ENCODE measurements around the gene NCMAP. TPM values are rescaled to one million over a fixed set of nuclear protein-coding genes. Genes with fewer than 3 reads are reported as not detected.

NCMAP gene
- polyA plus RNA-seq, result not detected in 2 replicates
- polyA minus RNA-seq, result not detected in 2 replicates

GRCh38 chr1:24555591-24556413 lies at the start of gene NCMAP:
Gene NCMAP, plus strand, starts transcription at chr1:24556087. Its CDS starts 39,344 bp downstream, at chr1:24595431.
- Histone ChIP-seq H3K27ac (ENCODE audit: low read length) (no peak within 1 kb of the TSS), H3K27me3 (ENCODE audit: insufficient read depth, low read depth, low read length) (peaks cover 27% of the 10 kb centered on the region), H3K79me2 (replicated peaks; ENCODE audit: insufficient read depth, low read length) (no peaks in the 10 kb centered on the region), H2AFZ (ENCODE audit: low read depth, low read length) (no peak within 1 kb of the TSS), H3K9me2 (ENCODE audit: insufficient read depth, low read length) (no peaks in the 10 kb centered on the region), H4K20me1 (ENCODE audit: insufficient read depth) (no peaks in the 10 kb centered on the region), H3K4me3 (ENCODE audit: low read length) (peak within 1 kb of the TSS; percentile 10), H3K9ac (ENCODE audit: low read length) (no peak within 1 kb of the TSS), H3K36me3 (ENCODE audit: insufficient read depth, low read length) (no peaks in the 10 kb centered on the region), H3F3A (ENCODE audit: insufficient read depth, low read length, poor library complexity, severe bottlenecking) (no peaks in the 10 kb centered on the region), H3K4me2 (ENCODE audit: low read length) (no peak within 1 kb of the TSS), H3K9me3 (ENCODE audit: low read length) (no peaks in the 10 kb centered on the region)
- TF ChIP-seq EZH2 (IDR thresholded peaks at IDR 0.05; ENCODE audit: borderline replicate concordance, insufficient read depth, low read length, poor library complexity, severe bottlenecking) (no peak), RAD21 (conservative IDR thresholded peaks at IDR 0.05) (no peak), POLR2AphosphoS5 (IDR thresholded peaks at IDR 0.05) (no peak)
- TF ChIP-seq, protein P1, sequence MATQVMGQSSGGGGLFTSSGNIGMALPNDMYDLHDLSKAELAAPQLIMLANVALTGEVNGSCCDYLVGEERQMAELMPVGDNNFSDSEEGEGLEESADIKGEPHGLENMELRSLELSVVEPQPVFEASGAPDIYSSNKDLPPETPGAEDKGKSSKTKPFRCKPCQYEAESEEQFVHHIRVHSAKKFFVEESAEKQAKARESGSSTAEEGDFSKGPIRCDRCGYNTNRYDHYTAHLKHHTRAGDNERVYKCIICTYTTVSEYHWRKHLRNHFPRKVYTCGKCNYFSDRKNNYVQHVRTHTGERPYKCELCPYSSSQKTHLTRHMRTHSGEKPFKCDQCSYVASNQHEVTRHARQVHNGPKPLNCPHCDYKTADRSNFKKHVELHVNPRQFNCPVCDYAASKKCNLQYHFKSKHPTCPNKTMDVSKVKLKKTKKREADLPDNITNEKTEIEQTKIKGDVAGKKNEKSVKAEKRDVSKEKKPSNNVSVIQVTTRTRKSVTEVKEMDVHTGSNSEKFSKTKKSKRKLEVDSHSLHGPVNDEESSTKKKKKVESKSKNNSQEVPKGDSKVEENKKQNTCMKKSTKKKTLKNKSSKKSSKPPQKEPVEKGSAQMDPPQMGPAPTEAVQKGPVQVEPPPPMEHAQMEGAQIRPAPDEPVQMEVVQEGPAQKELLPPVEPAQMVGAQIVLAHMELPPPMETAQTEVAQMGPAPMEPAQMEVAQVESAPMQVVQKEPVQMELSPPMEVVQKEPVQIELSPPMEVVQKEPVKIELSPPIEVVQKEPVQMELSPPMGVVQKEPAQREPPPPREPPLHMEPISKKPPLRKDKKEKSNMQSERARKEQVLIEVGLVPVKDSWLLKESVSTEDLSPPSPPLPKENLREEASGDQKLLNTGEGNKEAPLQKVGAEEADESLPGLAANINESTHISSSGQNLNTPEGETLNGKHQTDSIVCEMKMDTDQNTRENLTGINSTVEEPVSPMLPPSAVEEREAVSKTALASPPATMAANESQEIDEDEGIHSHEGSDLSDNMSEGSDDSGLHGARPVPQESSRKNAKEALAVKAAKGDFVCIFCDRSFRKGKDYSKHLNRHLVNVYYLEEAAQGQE (IDR thresholded peaks at IDR 0.05; ENCODE audit: borderline replicate concordance), result peak; percentile 32

DNA sequence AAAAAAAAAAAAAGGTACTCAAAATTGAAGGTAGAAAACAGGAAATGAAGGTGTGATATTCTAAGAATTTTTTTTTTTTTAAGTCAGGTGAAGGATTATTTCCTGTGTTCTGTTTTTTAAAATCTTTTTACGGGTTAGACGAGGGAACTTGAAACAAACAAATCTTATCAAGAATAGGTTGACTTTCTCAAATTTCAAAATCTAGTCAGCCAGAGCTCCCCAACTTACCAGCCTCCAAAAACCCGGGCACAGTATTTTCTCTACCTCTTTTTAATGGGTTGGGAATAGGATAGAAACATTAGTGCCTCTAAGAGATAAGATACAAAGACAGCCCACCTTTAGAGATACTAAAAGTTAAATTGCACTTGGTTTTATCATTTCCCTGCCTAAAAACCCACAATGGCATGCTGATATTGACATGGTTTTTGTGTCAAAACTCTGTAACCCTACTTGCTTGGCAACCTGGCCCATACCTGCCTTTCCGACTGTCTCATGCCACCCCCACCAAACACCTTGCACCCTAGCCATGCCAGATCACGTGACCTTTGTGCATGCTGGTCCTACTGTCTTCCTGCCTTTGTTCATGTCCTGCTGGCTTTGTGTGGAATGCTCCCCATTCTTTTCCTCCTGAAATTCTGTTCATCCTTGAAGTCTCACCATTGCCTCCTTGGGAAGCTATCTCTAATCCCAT lies 49.1 kb upstream of the NCMAP start:
- no peaks in the 10 kb centered on the region for H4K20me1 ChIP-seq (ENCODE audit: insufficient read depth)
- no peak overlapping the region for H3K4me3 ChIP-seq (ENCODE audit: low read length)
- H3K27ac ChIP-seq (ENCODE audit: low read length), result no peak overlapping the region
- no peaks in the 10 kb centered on the region for H3K9me2 ChIP-seq (ENCODE audit: insufficient read depth, low read length)
- no peak overlapping the region for H3K4me2 ChIP-seq (ENCODE audit: low read length)
- peaks cover 10% of the 10 kb centered on the region for H3K27me3 ChIP-seq (ENCODE audit: insufficient read depth, low read depth, low read length)
- no peaks in the 10 kb centered on the region for H3F3A ChIP-seq (ENCODE audit: insufficient read depth, low read length, poor library complexity, severe bottlenecking)
- no peak overlapping the region for H2AFZ ChIP-seq (ENCODE audit: low read depth, low read length)
- no peaks in the 10 kb centered on the region for H3K79me2 ChIP-seq (replicated peaks; ENCODE audit: insufficient read depth, low read length)
- no peaks in the 10 kb centered on the region for H3K36me3 ChIP-seq (ENCODE audit: insufficient read depth, low read length)
- H3K9me3 ChIP-seq (ENCODE audit: low read length), result no peaks in the 10 kb centered on the region
- H3K9ac ChIP-seq (ENCODE audit: low read length), result no peak overlapping the region
- TF ChIP-seq POLR2AphosphoS5 (IDR thresholded peaks at IDR 0.05) (no peak), EP300 (conservative IDR thresholded peaks at IDR 0.05; ENCODE audit: poor library complexity, severe bottlenecking) (no peak), RAD21 (conservative IDR thresholded peaks at IDR 0.05) (no peak), EZH2 (IDR thresholded peaks at IDR 0.05; ENCODE audit: borderline replicate concordance, insufficient read depth, low read length, poor library complexity, severe bottlenecking) (no peak)

- Histone ChIP-seq H3K9ac (ENCODE audit: low read length) (no peak overlapping the region), H3K79me2 (replicated peaks; ENCODE audit: insufficient read depth, low read length) (no peaks in the 10 kb centered on the region), H3K27me3 (ENCODE audit: insufficient read depth, low read depth, low read length) (peaks cover 10% of the 10 kb centered on the region)
These were observed 48.5 kb upstream of the NCMAP start for GRCh38 chr1:24507405-24507804.

More at GRCh38 chr1:24507405-24507804, 48.5 kb upstream of the NCMAP start:
- no peaks in the 10 kb centered on the region for H3K9me3 ChIP-seq (ENCODE audit: low read length)
- H3K27ac ChIP-seq (ENCODE audit: low read length), result no peak overlapping the region
- TF ChIP-seq, protein P1 (IDR thresholded peaks at IDR 0.05; ENCODE audit: borderline replicate concordance), result no peak
- no peak for TF ChIP-seq CTCF (IDR thresholded peaks at IDR 0.05; ENCODE audit: poor library complexity, severe bottlenecking)
- no peak for TF ChIP-seq SMC3 (conservative IDR thresholded peaks at IDR 0.05; ENCODE audit: poor library complexity)
- no peak for TF ChIP-seq EP300 (conservative IDR thresholded peaks at IDR 0.05; ENCODE audit: poor library complexity, severe bottlenecking)
- no peak for TF ChIP-seq TAF1 (IDR thresholded peaks at IDR 0.05; ENCODE audit: low read depth)
- no peak for TF ChIP-seq EZH2 (IDR thresholded peaks at IDR 0.05; ENCODE audit: borderline replicate concordance, insufficient read depth, low read length, poor library complexity, severe bottlenecking)
- TF ChIP-seq MXI1 (conservative IDR thresholded peaks at IDR 0.05; ENCODE audit: poor library complexity, severe bottlenecking), result no peak
- TF ChIP-seq RAD21 (conservative IDR thresholded peaks at IDR 0.05), result no peak
- TF ChIP-seq POLR2AphosphoS5 (IDR thresholded peaks at IDR 0.05), result no peak
- H3K36me3 ChIP-seq (ENCODE audit: insufficient read depth, low read length), result no peaks in the 10 kb centered on the region
- H2AFZ ChIP-seq (ENCODE audit: low read depth, low read length), result no peak overlapping the region
- H4K20me1 ChIP-seq (ENCODE audit: insufficient read depth), result no peaks in the 10 kb centered on the region
- H3K9me2 ChIP-seq (ENCODE audit: insufficient read depth, low read length), result no peaks in the 10 kb centered on the region
- H3K4me3 ChIP-seq (ENCODE audit: low read length), result no peak overlapping the region
- no peak overlapping the region for H3K4me2 ChIP-seq (ENCODE audit: low read length)
- H3F3A ChIP-seq (ENCODE audit: insufficient read depth, low read length, poor library complexity, severe bottlenecking), result no peaks in the 10 kb centered on the region
